HepG2 (cell line): ENCODE results near the gene PPP1R15B. TPM values are rescaled to one million over a fixed set of nuclear protein-coding genes. Genes with fewer than 3 reads are reported as not detected.

Experiments
- ATAC-seq: fragments of 200-7000 bp; cut with Tn5 transposase; 3 replicates; pipeline ENCODE4 v1.9.1; 2020; ENCODE audit warnings: mild to moderate bottlenecking, moderate library complexity
- BruUV-seq: library from RNA; stranded (reverse); fragments of 400-500 nt; replicated peaks from 2 replicates; lab custom pipeline; 2021; lab: Mats Ljungman, UMichigan
- CTCF ChIA-PET: fragments of 300-600 bp; formaldehyde crosslinking; extraction: SDS; loops from one replicate; lab custom pipeline; 2021; ENCODE audit warnings: low total read pairs, inconsistent platforms, low intra/inter-chr PET ratio; lab: Yijun Ruan, JAX
- POLR2A ChIA-PET: fragments of 350-600 bp; sonication (Branson Sonifier 250); formaldehyde crosslinking; loops from one replicate; lab custom pipeline; 2020; ENCODE audit warnings: antibody characterized with exemption, inconsistent platforms; lab: Yijun Ruan, JAX
- DNase-seq: peaks from one replicate; pipeline ENCODE4 v3.0.0-alpha.2; 2015; ENCODE audit warnings: low spot score
- FAIRE-seq: peaks from 3 replicates; lab custom pipeline; 2011; peaks lifted over from hg19 to GRCh38; lab: Jason Lieb, UNC
- H2AFZ ChIP-seq: one replicate; pipeline ENCODE4 v1.6.1; 2011; ENCODE audit warnings: low read length, inconsistent platforms
- H3K27ac ChIP-seq: fragments of 300-600 bp; 3 replicates; pipeline ENCODE4 v1.8.0; 2011; ENCODE audit warnings: mixed run types, mild to moderate bottlenecking, mixed read lengths, low read length, inconsistent platforms; ENCODE audit not compliant: insufficient read depth; ENCODE audit errors: extremely low read length
- H3K27me3 ChIP-seq, 2 experiments: fragments of 200-600 bp in 1 of 2; 2 replicates in 1 of 2; 3 replicates in 1 of 2; pipeline versions ENCODE4 v1.6.0 to v1.8.0; 2011; ENCODE audit warnings: low read length in 2 of 2, mild to moderate bottlenecking in 2 of 2, moderate library complexity in 2 of 2, inconsistent platforms in 1 of 2; ENCODE audit not compliant: insufficient read depth in 2 of 2, control insufficient read depth in 1 of 2
- H3K36me3 ChIP-seq, 2 experiments: fragments of 200-600 bp in 1 of 2; replicated peaks in 1 of 2; 2 replicates in 1 of 2; 3 replicates in 1 of 2; pipeline versions ENCODE4 v1.5.1 to v1.8.0; 2011; ENCODE audit warnings: low read length in 2 of 2, inconsistent platforms in 1 of 2; ENCODE audit not compliant: insufficient read depth in 2 of 2, control insufficient read depth in 1 of 2
- H3K4me1 ChIP-seq: 2 replicates; pipeline ENCODE4 v1.5.1; 2012; ENCODE audit warnings: low read length, inconsistent platforms; ENCODE audit not compliant: insufficient read depth
- H3K4me2 ChIP-seq: 2 replicates; pipeline ENCODE4 v1.6.0; 2011; ENCODE audit warnings: low read depth, low read length, inconsistent platforms
- H3K4me3 ChIP-seq, 3 experiments: fragments of 200-600 bp in 1 of 3; sonication (generic), shearing (Covaris generic) in 1 of 3; replicated peaks in 1 of 3; 2 replicates each; pipeline ENCODE4 v1.5.1; 2011 to 2016; ENCODE audit warnings: low read length in 3 of 3, inconsistent platforms in 2 of 3, low read depth in 2 of 3, mild to moderate bottlenecking in 2 of 3, control low read depth in 1 of 3, mixed read lengths in 1 of 3; ENCODE audit not compliant: insufficient read depth in 1 of 3
- H3K79me2 ChIP-seq: one replicate; pipeline ENCODE4 v1.6.1; 2011; ENCODE audit warnings: low read length, inconsistent platforms; ENCODE audit not compliant: insufficient read depth
- H3K9ac ChIP-seq: 2 replicates; pipeline ENCODE4 v1.6.0; 2011; ENCODE audit warnings: mild to moderate bottlenecking, low read depth, low read length, inconsistent platforms; ENCODE audit not compliant: insufficient read depth
- H3K9me3 ChIP-seq: 2 replicates; pipeline ENCODE4 v1.5.1; 2012; ENCODE audit warnings: mild to moderate bottlenecking, low read length
- H4K20me1 ChIP-seq: 2 replicates; pipeline ENCODE4 v1.6.0; 2011; ENCODE audit warnings: inconsistent platforms, mild to moderate bottlenecking, low read length, moderate library complexity; ENCODE audit not compliant: insufficient read depth
- CTCF ChIP-seq: sonication (generic); formaldehyde crosslinking; IDR thresholded peaks from 2 replicates; pipeline ENCODE4 v1.5.0; 2020; ENCODE audit warnings: mild to moderate bottlenecking, missing genetic modification reagents, moderate library complexity
- GATAD1 ChIP-seq: IDR thresholded peaks from 2 replicates; pipeline ENCODE4 v1.6.1; 2016; ENCODE audit warnings: missing genetic modification reagents, missing compliant biosample characterization
- HNF4G ChIP-seq, 2 experiments: sonication (generic) in 1 of 2; formaldehyde crosslinking in 1 of 2; IDR thresholded peaks; 2 replicates each; pipeline versions ENCODE4 v1.4.0 to v1.6.1; 2011 to 2020; ENCODE audit warnings: borderline replicate concordance in 2 of 2, low read depth in 2 of 2, mild to moderate bottlenecking in 2 of 2, low read length in 1 of 2, missing genetic modification reagents in 1 of 2, moderate library complexity in 1 of 2
- HNRNPUL1 ChIP-seq: fragments of 200-400 bp; formaldehyde crosslinking; IDR thresholded peaks from 2 replicates; pipeline ENCODE4 v1.6.1; 2017; ENCODE audit warnings: low read depth, mild to moderate bottlenecking, low read length, moderate library complexity
- MAFF ChIP-seq: IDR thresholded peaks from 2 replicates; pipeline ENCODE4 v1.6.1; 2011; ENCODE audit warnings: low read depth, low read length, improper control_type of control experiment
- PAWR ChIP-seq: sonication (generic); formaldehyde crosslinking; IDR thresholded peaks from 2 replicates; pipeline ENCODE4 v1.4.0; 2020; ENCODE audit warnings: missing genetic modification reagents, mild to moderate bottlenecking, borderline replicate concordance
- STAG1 ChIP-seq: sonication (generic); formaldehyde crosslinking; IDR thresholded peaks from 2 replicates; pipeline ENCODE4 v1.4.0; 2020; ENCODE audit warnings: missing genetic modification reagents
- TBL1XR1 ChIP-seq: fragments of 150-350 bp; IDR thresholded peaks from 2 replicates; pipeline ENCODE4 v1.6.1; 2014; ENCODE audit warnings: borderline replicate concordance, low read length; ENCODE audit not compliant: partially characterized antibody
- ZNF143 ChIP-seq: sonication (generic); formaldehyde crosslinking; IDR thresholded peaks from 2 replicates; pipeline ENCODE4 v1.4.0; 2020; ENCODE audit warnings: missing genetic modification reagents
- ZNF260 ChIP-seq: sonication (generic); formaldehyde crosslinking; IDR thresholded peaks from 2 replicates; pipeline ENCODE4 v1.4.0; 2020; ENCODE audit warnings: missing genetic modification reagents, low read depth, mild to moderate bottlenecking, borderline replicate concordance
- ZNF510 ChIP-seq: sonication (generic); formaldehyde crosslinking; IDR thresholded peaks from 2 replicates; pipeline ENCODE4 v1.4.0; 2020; ENCODE audit warnings: low read depth, mild to moderate bottlenecking, missing genetic modification reagents
- ZNF839 ChIP-seq: sonication (generic); formaldehyde crosslinking; IDR thresholded peaks from 2 replicates; pipeline ENCODE4 v1.4.0; 2020; ENCODE audit warnings: missing genetic modification reagents, mild to moderate bottlenecking, borderline replicate concordance
- ZSCAN22 ChIP-seq: sonication (generic); formaldehyde crosslinking; IDR thresholded peaks from 2 replicates; pipeline ENCODE4 v1.4.0; 2020; ENCODE audit warnings: mild to moderate bottlenecking, missing genetic modification reagents
- WGBS: methylation state at CpG from one replicate; pipeline ENCODE4 v1.1.6; 2017; ENCODE audit warnings: low lambda C conversion rate; 5-methylcytosine and 5-hydroxymethylcytosine counted together
- in situ Hi-C: cut with HindIII; loops from 2 replicates; pipeline ENCODE4 v1.10.0; 2017; ENCODE audit warnings: low pct_unique_long_range_greater_than_20kb; ENCODE audit not compliant: extremely low pct_ligation_motif_present
- intact Hi-C: fragments of 100-400 bp; cut with micrococcal nuclease; formaldehyde crosslinking; loops from one replicate; pipeline ENCODE4 v1.10.0; 2022; ENCODE audit not compliant: unreplicated experiment
- polyA plus RNA-seq, 8 experiments: library from polyadenylated mRNA; depleted of rRNA in 3 of 8; stranded (reverse) in 7 of 8; unstranded in 1 of 8; fragments of >200 nt; fragmentation: Illumina TruSeq in 4 of 8; extraction: Trizol in 4 of 8; gene quantifications; 2 replicates each; pipeline versions ENCODE4 v1.2.1 to v1.2.3, GENCODE V29; 2011 to 2016; ENCODE audit warnings: low read depth in 4 of 8, missing spikeins in 1 of 8, mixed read lengths in 1 of 8; ENCODE audit not compliant: insufficient read depth in 1 of 8
- total RNA-seq, 5 experiments: library from RNA; depleted of rRNA; stranded (reverse); fragments of >200 nt; fragmentation: Illumina TruSeq; extraction: Trizol; gene quantifications; 2 replicates each; pipeline ENCODE4 v1.2.3, GENCODE V29; 2016; ENCODE audit warnings: low read depth in 1 of 5
- TF ChIP-seq, protein P1 (sequence below): sonication (generic); formaldehyde crosslinking; IDR thresholded peaks from 2 replicates; pipeline ENCODE4 v1.5.0; 2020; ENCODE audit warnings: mild to moderate bottlenecking, missing genetic modification reagents
- TF ChIP-seq, protein P2 (sequence below): fragments of 450-650 bp; IDR thresholded peaks from 2 replicates; pipeline ENCODE4 v1.6.1; 2017; ENCODE audit warnings: mild to moderate bottlenecking

The PPP1R15B gene
- total and polyA plus RNA-seq, 2 of the 13 experiments (the other 11 are each of a cell fraction or from before 2014, with no cell fraction given), result 13.4 to 23.8 TPM

DNA sequence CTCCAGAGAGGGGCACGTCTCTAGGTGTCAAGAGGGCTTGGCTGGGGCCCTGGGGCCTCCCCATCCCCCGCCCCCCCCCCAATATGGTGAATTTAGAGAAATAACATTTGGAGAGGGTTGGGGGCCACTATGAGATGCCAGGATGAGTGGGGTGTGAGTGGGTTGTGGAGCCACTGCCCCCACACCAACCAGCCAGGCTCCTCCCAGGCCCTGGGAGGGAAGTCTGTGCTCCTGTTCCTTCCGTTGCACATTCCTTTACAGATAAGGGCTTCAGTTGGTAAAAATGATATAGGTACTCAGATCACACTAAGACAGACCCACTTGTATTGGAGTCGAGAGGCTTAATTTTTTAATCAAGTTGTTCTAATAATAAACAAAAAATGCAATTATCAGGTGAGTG lies 51.3 kb downstream of the PPP1R15B start (continued):
- TF ChIP-seq, protein P1, sequence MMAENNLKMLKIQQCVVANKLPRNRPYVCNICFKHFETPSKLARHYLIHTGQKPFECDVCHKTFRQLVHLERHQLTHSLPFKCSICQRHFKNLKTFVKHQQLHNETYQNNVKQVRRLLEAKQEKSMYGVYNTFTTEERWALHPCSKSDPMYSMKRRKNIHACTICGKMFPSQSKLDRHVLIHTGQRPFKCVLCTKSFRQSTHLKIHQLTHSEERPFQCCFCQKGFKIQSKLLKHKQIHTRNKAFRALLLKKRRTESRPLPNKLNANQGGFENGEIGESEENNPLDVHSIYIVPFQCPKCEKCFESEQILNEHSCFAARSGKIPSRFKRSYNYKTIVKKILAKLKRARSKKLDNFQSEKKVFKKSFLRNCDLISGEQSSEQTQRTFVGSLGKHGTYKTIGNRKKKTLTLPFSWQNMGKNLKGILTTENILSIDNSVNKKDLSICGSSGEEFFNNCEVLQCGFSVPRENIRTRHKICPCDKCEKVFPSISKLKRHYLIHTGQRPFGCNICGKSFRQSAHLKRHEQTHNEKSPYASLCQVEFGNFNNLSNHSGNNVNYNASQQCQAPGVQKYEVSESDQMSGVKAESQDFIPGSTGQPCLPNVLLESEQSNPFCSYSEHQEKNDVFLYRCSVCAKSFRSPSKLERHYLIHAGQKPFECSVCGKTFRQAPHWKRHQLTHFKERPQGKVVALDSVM (CRISPR knock-in tag), result no peak
- TF ChIP-seq TBL1XR1, result no peak
- TF ChIP-seq, protein P2, sequence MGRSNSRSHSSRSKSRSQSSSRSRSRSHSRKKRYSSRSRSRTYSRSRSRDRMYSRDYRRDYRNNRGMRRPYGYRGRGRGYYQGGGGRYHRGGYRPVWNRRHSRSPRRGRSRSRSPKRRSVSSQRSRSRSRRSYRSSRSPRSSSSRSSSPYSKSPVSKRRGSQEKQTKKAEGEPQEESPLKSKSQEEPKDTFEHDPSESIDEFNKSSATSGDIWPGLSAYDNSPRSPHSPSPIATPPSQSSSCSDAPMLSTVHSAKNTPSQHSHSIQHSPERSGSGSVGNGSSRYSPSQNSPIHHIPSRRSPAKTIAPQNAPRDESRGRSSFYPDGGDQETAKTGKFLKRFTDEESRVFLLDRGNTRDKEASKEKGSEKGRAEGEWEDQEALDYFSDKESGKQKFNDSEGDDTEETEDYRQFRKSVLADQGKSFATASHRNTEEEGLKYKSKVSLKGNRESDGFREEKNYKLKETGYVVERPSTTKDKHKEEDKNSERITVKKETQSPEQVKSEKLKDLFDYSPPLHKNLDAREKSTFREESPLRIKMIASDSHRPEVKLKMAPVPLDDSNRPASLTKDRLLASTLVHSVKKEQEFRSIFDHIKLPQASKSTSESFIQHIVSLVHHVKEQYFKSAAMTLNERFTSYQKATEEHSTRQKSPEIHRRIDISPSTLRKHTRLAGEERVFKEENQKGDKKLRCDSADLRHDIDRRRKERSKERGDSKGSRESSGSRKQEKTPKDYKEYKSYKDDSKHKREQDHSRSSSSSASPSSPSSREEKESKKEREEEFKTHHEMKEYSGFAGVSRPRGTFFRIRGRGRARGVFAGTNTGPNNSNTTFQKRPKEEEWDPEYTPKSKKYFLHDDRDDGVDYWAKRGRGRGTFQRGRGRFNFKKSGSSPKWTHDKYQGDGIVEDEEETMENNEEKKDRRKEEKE, result no peak
- TF ChIP-seq, all 625 proteins: peak for 0

DNA sequence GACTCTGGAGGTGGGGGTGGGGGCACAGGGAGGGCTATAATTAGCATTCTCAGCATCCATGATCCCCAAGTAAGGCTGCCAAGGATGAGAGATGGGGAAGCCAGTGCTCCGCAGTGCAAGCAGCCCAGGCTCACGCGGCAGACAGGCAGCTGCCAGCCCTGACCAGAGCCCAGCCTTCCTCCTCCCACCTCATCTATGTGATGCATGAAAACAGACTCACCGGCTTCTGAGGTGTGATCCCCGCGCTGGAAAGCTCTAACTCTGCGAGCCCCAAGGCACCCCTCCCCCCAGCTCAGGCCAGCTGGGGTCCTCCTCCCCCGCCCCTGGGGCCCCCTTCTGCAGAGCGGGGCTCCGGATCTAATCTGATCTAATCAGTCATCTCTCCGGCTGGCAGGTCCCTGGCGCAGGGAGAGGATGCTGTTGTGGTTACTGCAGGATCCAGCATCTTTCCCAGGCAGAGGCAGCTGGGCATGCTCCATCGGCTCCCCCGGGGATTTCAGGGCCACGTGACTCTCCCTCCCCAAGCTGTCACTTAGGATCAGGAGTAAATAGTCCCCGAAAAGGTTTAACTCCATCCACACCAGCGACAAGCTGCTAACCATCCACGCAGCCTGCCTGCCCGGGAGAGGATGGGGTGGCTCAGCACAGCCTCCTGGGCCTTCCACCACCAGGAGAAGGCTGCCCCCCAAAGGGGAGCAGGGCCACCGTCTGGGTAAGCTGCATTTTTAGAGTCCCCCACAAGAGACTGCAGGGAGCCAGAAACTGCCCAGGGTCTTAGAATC lies 52.0 kb downstream of the PPP1R15B start, which contains the start of gene PLEKHA6:
Gene PLEKHA6 (minus strand): TSS at position 456 of the 782 bp plus-strand sequence. CDS start 86,202 bp downstream, outside the sequence.
- in situ Hi-C loops, result loop anchor here (5.0 to 25.0 kb wide), 4 partner anchors 97 to 497 kb away; partner anchors contain the start of genes GOLT1A and SNRPE
- no peak within 1 kb of the TSS for H2AFZ ChIP-seq
- no TSS peak for BruUV-seq
- POLR2A ChIA-PET, result no interaction called here
- intact Hi-C loops, result no loop called here
- H3K9ac ChIP-seq, result no peak within 1 kb of the TSS
- H3K4me2 ChIP-seq, result no peak within 1 kb of the TSS
- 96% methylated on average over 13 of the region's 20 CpGs for WGBS
- H3K79me2 ChIP-seq, result no peaks in the 10 kb centered on the region
- H3K4me1 ChIP-seq, result peaks cover 16% of the 10 kb centered on the region
- ATAC-seq (peak; percentile 33; the same call in 2 of the 3 replicates), FAIRE-seq (no peak), DNase-seq (no peak)
- H4K20me1 ChIP-seq, result no peaks in the 10 kb centered on the region
- CTCF ChIA-PET, result no interaction called here
- no peaks in the 10 kb centered on the region for H3K27me3 ChIP-seq
- no peak within 1 kb of the TSS for H3K27ac ChIP-seq
- H3K9me3 ChIP-seq, result no peaks in the 10 kb centered on the region
- no peak within 1 kb of the TSS for H3K4me3 ChIP-seq
- no peaks in the 10 kb centered on the region; a peak in 1 of 5 replicates for H3K36me3 ChIP-seq
- TF ChIP-seq ZNF143 (CRISPR knock-in tag) (no peak), ZSCAN22 (CRISPR knock-in tag) (no peak), ZNF260 (CRISPR knock-in tag) (no peak), STAG1 (CRISPR knock-in tag) (peak; percentile 33), ZNF510 (CRISPR knock-in tag) (no peak), PAWR (CRISPR knock-in tag) (no peak), MAFF (no peak), GATAD1 (CRISPR knock-in tag) (no peak), CTCF (CRISPR knock-in tag) (peak; percentile 35), HNRNPUL1 (no peak), ZNF839 (no peak), HNF4G (IDR thresholded peaks at IDR 0.05; ENCODE audit: borderline replicate concordance, low read depth, low read length) (no peak), HNF4G (CRISPR knock-in tag; IDR thresholded peaks at IDR 0.05; ENCODE audit: borderline replicate concordance, low read depth) (no peak)
